Mesenteric fat pad (tissue), 1 donor: ENCODE results near the gene FAM222A. TPM values are rescaled to one million over a fixed set of nuclear protein-coding genes. Genes with fewer than 3 reads are reported as not detected.

Experiments used
- DNase-seq: peaks from one replicate; pipeline ENCODE4 v3.0.0-alpha.2; 2020; ENCODE audit warnings: low spot score
- total RNA-seq: library from RNA; stranded (reverse); fragmentation: NEBNext Ultra II Directional; extraction: Animal tissue kit (Norgen Biotek cat#: 25700); gene quantifications from one replicate; pipeline ENCODE4 v1.2.1, GENCODE V29; 2021
- donor health status: DM: yes; HTN: yes; CAD: no.

The FAM222A gene
- total RNA-seq, 1 donor from 2014 or later, result 2.7 TPM

GRCh38 chr12:109818253-109818652, 104.6 kb downstream of the FAM222A start:
- DNase-seq, result no peak

- DNase-seq, result no peak
These were observed 105.4 kb downstream of the FAM222A start for GRCh38 chr12:109818905-109819500.

Other genes with a start within 250 kb of the FAM222A start
- 103 TPM for gene KCTD10, start 236.5 kb upstream of the FAM222A start, total RNA-seq
- 30.5 TPM for gene UBE3B, start 236.2 kb upstream of the FAM222A start, total RNA-seq
- 26.8 TPM for gene MMAB, start 140.3 kb upstream of the FAM222A start, total RNA-seq
- gene MVK, start 140.0 kb upstream of the FAM222A start, total RNA-seq, result 9.1 TPM
- gene TRPV4, start 119.6 kb downstream of the FAM222A start, total RNA-seq, result 3.5 TPM
- 31.4 TPM for gene GLTP, start 166.7 kb downstream of the FAM222A start, total RNA-seq
- 8.6 TPM for gene TCHP, start 186.4 kb downstream of the FAM222A start, total RNA-seq